Measurements from ENCODE around the gene ADAP1. TPM values are rescaled to one million over a fixed set of nuclear protein-coding genes. Genes with fewer than 3 reads are reported as not detected.
"Not testable (repeated sequence)": the region's sequence is repeated elsewhere in the genome, so short reads cannot be mapped to it uniquely, and the experiment has no call there.

Gene ADAP1
- total RNA-seq, 4 donors from 2014 or later = 9.1 to 18.8 (median 9.9) TPM

DNA sequence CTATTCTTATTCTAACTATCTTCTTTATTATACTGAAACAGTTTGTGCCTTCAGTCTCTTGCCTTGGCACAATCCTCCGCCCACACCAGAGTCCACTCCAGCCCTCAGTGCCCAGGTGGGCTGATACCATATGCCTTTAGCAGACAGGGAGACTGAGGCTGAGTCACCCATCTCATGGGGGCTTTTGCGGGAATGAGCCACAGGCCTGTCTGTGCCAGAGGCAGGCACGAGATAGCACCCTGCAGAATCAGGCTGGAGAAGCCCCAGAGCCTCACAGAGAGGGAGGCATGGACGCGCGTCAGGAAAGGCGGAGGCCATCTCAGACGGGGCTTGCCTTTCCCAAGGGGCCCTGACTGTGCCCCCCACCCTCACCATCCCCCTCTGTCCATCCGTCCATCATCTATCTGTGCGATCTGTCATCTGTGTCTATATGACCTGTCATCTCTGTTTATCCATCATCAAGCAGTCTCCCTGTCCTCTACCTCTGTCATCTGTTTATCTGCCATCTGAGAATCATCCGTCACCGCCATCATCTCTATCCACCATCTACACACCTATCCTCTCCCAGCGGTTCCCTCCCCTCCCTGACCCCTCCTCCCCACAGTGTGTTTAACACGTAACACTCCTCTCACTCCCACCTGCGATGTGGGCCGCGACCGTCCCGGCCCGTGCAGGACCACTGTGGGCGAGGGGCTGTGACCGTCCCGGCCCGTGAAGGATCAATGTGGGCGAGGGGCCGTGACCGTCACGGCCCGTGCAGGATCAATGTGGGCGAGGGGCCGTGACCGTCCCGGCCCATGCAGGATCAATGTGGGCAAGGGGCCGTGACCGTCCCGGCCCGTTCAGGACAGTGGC is 7.3 kb upstream of the ADAP1 start:
- peak in 1 of 2 donors; percentile 77 for DNase-seq (ENCODE audit: low spot score in 2 of 2)
- intact Hi-C loops (cut with DNase I; ENCODE audit: low total_unique reads) = no loop called here
- TF ChIP-seq POLR2A (IDR thresholded peaks at IDR 0.05) = no peak
- TF ChIP-seq, protein P1, sequence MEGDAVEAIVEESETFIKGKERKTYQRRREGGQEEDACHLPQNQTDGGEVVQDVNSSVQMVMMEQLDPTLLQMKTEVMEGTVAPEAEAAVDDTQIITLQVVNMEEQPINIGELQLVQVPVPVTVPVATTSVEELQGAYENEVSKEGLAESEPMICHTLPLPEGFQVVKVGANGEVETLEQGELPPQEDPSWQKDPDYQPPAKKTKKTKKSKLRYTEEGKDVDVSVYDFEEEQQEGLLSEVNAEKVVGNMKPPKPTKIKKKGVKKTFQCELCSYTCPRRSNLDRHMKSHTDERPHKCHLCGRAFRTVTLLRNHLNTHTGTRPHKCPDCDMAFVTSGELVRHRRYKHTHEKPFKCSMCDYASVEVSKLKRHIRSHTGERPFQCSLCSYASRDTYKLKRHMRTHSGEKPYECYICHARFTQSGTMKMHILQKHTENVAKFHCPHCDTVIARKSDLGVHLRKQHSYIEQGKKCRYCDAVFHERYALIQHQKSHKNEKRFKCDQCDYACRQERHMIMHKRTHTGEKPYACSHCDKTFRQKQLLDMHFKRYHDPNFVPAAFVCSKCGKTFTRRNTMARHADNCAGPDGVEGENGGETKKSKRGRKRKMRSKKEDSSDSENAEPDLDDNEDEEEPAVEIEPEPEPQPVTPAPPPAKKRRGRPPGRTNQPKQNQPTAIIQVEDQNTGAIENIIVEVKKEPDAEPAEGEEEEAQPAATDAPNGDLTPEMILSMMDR (IDR thresholded peaks at IDR 0.05) = no peak
- 85 to 90% methylated on average over 37 of the region's 37 CpGs for WGBS, 2 donors
- H3K4me3 ChIP-seq (ENCODE audit: low read depth, poor library complexity, severe bottlenecking) = no peak overlapping the region

DNA sequence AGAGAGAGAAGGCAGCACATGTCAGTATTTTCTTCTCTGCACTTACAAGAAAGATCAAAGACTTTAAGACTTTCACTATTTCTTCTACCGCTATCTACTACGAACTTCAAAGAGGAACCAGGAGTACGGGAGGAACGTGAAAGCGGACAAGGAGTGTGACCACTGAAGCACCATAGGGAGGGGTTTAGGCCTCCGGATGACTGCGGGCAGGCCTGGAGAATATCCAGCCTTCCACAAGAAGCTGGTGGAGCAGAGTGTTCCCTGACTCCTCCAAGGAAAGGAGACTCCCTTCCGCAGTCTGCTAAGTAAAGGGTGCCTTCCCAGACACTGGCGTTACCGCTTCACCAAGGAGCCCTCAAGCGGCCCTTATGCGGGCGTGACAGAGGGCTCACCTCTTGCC is 6.5 kb upstream of the ADAP1 start:
- peak in 1 of 2 donors; percentile 65 for DNase-seq (ENCODE audit: low spot score in 2 of 2)
- 65 to 70% methylated on average over 13 of the region's 13 CpGs for WGBS, 2 donors
- intact Hi-C loops (cut with DNase I; ENCODE audit: low total_unique reads); H3K4me3 ChIP-seq (ENCODE audit: low read depth, poor library complexity, severe bottlenecking): not testable (repeated sequence)

DNA sequence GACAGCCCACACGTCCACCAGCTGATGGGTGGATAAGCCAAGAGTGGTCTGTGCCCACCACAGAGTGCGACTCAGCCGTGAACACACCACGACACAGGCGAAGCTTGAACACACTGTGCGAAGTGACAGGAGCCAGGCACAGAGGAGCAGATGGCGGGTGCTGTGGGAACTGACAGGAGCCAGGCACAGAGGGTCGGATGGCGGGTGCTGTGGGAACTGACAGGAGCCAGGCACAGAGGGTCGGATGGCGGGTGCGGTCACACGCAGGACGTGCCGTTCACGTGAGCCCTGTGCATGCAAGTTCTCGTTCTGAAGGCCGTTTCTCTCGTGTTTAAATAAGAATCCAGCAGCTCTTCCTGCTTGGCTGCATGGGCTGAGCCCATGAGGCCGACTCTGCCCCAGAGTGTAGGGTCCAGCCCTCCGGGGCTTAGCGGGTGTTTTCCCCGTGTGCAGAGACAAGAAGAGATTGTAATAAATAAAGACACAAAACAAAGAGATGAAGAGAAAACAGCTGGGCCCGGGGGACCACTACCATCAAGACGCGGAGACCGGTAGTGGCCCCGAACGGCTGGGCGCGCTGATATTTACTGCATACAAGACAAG is 5.9 kb upstream of the ADAP1 start:
- intact Hi-C loops (cut with DNase I; ENCODE audit: low total_unique reads) = no loop called here
- DNase-seq (ENCODE audit: low spot score in 2 of 2) = peak in 1 of 2 donors; percentile 74
- no peak overlapping the region for H3K4me3 ChIP-seq (ENCODE audit: low read depth, poor library complexity, severe bottlenecking)
- 68 to 73% methylated on average over 31 of the region's 31 CpGs for WGBS, 2 donors
- TF ChIP-seq, protein P1 (IDR thresholded peaks at IDR 0.05) = no peak
- no peak for TF ChIP-seq POLR2A (IDR thresholded peaks at IDR 0.05)

DNA sequence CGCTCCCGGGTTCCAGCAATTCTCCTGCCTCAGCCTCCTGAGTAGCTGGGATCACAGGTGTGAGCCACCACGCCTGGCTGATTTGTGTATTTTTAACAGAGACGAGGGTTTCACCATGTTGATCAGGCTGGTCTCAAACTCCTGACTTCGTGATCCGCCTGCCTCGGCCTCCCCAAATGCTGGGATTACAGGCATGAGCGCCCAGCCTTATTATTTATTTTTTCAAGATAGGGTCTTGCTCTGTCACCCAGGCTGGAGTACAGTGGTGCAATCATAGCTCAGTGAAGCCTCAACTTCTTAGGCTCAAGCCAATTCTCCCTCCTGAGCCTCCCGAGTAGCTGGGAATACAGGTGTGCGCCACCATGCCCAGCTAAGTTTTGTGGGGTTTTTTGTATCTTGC is 5.3 kb upstream of the ADAP1 start:
- H3K4me3 ChIP-seq (ENCODE audit: low read depth, poor library complexity, severe bottlenecking); intact Hi-C loops (cut with DNase I; ENCODE audit: low total_unique reads): not testable (repeated sequence)
- 91 to 94% methylated on average over 10 of the region's 10 CpGs for WGBS, 2 donors
- DNase-seq (ENCODE audit: low spot score in 2 of 2) = peak in 1 of 2 donors; percentile 66

DNA sequence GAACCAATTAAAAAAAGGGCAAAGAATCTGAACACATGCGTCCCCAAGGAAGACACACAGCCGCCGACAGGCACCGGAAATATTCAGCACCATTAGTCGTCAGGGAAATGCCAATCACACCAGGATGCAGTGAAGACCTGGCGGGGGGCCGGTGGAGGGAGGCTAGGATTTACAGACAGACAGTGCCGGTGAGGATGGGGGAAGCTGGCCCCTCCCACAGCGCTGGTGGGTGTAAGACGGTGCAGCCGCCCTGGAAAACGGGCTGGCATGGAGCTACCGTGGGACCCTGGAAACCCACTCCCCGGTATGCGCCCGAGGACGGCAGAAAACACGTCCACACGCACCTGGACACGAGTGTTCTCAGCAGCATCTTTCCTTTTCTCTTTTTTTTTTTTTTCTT is 4.8 kb upstream of the ADAP1 start:
- H3K4me3 ChIP-seq (ENCODE audit: low read depth, poor library complexity, severe bottlenecking) = no peak overlapping the region
- WGBS, 2 donors = 82 to 83% methylated on average over 20 of the region's 20 CpGs
- no peak for TF ChIP-seq POLR2A (IDR thresholded peaks at IDR 0.05)
- TF ChIP-seq, protein P1 (IDR thresholded peaks at IDR 0.05) = no peak
- intact Hi-C loops (cut with DNase I; ENCODE audit: low total_unique reads) = no loop called here
- DNase-seq (ENCODE audit: low spot score in 2 of 2) = peak in 1 of 2 donors; percentile 80

DNA sequence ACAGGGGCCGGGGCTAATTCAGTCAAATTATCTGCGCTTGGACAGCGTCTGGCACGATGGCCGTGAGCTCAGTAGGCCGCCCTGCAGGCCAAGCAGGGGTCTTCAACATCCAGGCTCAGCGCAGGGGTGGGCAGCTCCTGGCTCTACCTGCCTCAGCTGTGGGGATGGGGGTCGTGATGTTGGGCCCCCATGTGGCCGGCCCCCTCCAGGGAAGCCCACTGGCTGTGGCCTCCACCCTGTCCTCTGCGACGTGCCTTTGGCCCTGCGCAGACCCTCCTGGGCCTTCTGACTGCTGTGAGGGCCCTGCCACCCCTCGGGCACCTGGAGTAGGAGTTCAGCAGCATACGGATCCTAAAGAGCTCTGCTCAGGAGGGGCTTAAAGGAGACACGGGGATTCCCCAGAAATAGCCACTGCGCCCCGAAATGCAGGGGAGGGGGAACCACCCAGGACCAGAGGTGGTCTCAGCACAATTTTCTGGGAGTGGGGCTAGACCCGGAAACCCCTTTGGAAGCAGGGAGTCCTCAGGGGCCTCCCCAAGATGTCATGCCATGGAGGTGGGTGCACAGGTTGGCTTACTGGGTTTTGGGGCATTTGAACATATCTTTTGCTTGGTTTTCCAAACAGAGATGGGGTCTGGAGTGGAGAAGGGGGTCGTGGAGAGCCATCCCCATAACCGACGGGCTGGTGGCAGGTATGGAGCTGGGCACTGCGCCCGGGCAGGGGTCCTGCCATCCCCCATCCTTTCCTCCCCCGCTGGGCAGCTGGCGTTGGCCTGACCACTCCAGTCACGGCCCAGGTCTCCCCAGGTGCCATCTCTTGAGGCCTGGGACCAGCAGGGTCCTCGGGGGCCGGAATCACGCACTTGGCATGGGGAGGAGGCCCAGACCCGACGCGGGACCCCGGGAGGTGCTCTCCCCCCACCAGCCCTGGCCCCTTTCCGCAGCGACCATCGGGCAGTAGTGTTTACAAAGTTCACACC is 4.0 kb upstream of the ADAP1 start:
- intact Hi-C loops (cut with DNase I; ENCODE audit: low total_unique reads) = no loop called here
- no peak overlapping the region for H3K4me3 ChIP-seq (ENCODE audit: low read depth, poor library complexity, severe bottlenecking)
- 82 to 85% methylated on average over 22 to 36 of the region's 36 CpGs for WGBS, 2 donors
- no peak for TF ChIP-seq POLR2A (IDR thresholded peaks at IDR 0.05)
- TF ChIP-seq, protein P1 (IDR thresholded peaks at IDR 0.05) = no peak
- peak in 1 of 2 donors; percentile 75 for DNase-seq (ENCODE audit: low spot score in 2 of 2)

Measured in lower leg skin (tissue), 4 donors.